A549 (cell line): Measurements from ENCODE around the gene CCDC159.

Experiments used
- KDM1A ChIP-seq: fragments of 200-600 bp; sonication (generic); IDR thresholded peaks from 2 replicates; pipeline ENCODE4 v1.6.1; 2016; ENCODE audit warnings: low read depth, mild to moderate bottlenecking
- KDM5A ChIP-seq: fragments of 200-600 bp; sonication (generic); IDR thresholded peaks from 2 replicates; pipeline ENCODE4 v1.6.1; 2016; ENCODE audit warnings: antibody characterized with exemption, mild to moderate bottlenecking
- MYC ChIP-seq: IDR thresholded peaks from 2 replicates; pipeline ENCODE4 v1.6.1; 2012; ENCODE audit warnings: mild to moderate bottlenecking, inconsistent platforms, low read length, improper control_type of control experiment, borderline replicate concordance
- NPAS2 ChIP-seq: fragments of 250-450 bp; sonication (Bioruptor Pico); IDR thresholded peaks from 2 replicates; pipeline ENCODE4 v1.8.0; 2022; ENCODE audit warnings: mild to moderate bottlenecking, moderate library complexity, borderline replicate concordance
- POLR2A ChIP-seq: IDR thresholded peaks from 2 replicates; pipeline ENCODE4 v1.6.1; 2012; ENCODE audit warnings: mild to moderate bottlenecking, low read length
- RCOR1 ChIP-seq: fragments of 150-350 bp; IDR thresholded peaks from 2 replicates; pipeline ENCODE4 v1.6.1; 2014; ENCODE audit warnings: antibody characterized with exemption, low read length, low read depth
- TF ChIP-seq, protein P1 (sequence below): fragments of >200 bp; sonication (Bioruptor Twin); formaldehyde crosslinking; IDR thresholded peaks from 3 replicates; pipeline ENCODE4 v1.5.1; 2016
- TF ChIP-seq, protein P2 (sequence below): IDR thresholded peaks from 2 replicates; pipeline ENCODE4 v1.6.1; 2012
- TF ChIP-seq, protein P3 (sequence below): fragments of 450-650 bp; IDR thresholded peaks from 2 replicates; pipeline ENCODE4 v1.6.1; 2014; ENCODE audit warnings: antibody characterized with exemption

GRCh38 chr19:11378319-11379189 lies 32.2 kb downstream of the CCDC159 start:
- TF ChIP-seq, protein P1, sequence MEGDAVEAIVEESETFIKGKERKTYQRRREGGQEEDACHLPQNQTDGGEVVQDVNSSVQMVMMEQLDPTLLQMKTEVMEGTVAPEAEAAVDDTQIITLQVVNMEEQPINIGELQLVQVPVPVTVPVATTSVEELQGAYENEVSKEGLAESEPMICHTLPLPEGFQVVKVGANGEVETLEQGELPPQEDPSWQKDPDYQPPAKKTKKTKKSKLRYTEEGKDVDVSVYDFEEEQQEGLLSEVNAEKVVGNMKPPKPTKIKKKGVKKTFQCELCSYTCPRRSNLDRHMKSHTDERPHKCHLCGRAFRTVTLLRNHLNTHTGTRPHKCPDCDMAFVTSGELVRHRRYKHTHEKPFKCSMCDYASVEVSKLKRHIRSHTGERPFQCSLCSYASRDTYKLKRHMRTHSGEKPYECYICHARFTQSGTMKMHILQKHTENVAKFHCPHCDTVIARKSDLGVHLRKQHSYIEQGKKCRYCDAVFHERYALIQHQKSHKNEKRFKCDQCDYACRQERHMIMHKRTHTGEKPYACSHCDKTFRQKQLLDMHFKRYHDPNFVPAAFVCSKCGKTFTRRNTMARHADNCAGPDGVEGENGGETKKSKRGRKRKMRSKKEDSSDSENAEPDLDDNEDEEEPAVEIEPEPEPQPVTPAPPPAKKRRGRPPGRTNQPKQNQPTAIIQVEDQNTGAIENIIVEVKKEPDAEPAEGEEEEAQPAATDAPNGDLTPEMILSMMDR, result peak; percentile 46
- TF ChIP-seq NPAS2 (no peak), KDM1A (no peak), KDM5A (no peak), MYC (no peak), POLR2A (no peak), RCOR1 (no peak)
- TF ChIP-seq, protein P2, sequence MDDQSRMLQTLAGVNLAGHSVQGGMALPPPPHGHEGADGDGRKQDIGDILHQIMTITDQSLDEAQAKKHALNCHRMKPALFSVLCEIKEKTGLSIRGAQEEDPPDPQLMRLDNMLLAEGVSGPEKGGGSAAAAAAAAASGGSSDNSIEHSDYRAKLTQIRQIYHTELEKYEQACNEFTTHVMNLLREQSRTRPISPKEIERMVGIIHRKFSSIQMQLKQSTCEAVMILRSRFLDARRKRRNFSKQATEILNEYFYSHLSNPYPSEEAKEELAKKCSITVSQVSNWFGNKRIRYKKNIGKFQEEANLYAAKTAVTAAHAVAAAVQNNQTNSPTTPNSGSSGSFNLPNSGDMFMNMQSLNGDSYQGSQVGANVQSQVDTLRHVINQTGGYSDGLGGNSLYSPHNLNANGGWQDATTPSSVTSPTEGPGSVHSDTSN, result no peak
- TF ChIP-seq, protein P3, sequence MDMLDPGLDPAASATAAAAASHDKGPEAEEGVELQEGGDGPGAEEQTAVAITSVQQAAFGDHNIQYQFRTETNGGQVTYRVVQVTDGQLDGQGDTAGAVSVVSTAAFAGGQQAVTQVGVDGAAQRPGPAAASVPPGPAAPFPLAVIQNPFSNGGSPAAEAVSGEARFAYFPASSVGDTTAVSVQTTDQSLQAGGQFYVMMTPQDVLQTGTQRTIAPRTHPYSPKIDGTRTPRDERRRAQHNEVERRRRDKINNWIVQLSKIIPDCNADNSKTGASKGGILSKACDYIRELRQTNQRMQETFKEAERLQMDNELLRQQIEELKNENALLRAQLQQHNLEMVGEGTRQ, result no peak
